Osteoblast (primary cell): ENCODE results near the gene LPIN1. TPM values are rescaled to one million over a fixed set of nuclear protein-coding genes. Genes with fewer than 3 reads are reported as not detected.

Experiments
- DNase-seq: peaks from one replicate; pipeline ENCODE4 v3.0.0; 2011; ENCODE audit warnings: low spot score, mixed read lengths; ENCODE audit not compliant: insufficient read length; ENCODE audit errors: missing footprints
- H2AFZ ChIP-seq: 2 replicates; pipeline ENCODE4 v1.6.0; 2011; ENCODE audit warnings: mild to moderate bottlenecking, low read length
- H3K27ac ChIP-seq: 2 replicates; pipeline ENCODE4 v1.5.1; 2011; ENCODE audit warnings: mild to moderate bottlenecking, low read depth, low read length, moderate library complexity
- H3K27me3 ChIP-seq: 2 replicates; pipeline ENCODE4 v1.6.0; 2012; ENCODE audit warnings: mild to moderate bottlenecking, control low read depth, inconsistent platforms, low read length, moderate library complexity; ENCODE audit not compliant: insufficient read depth
- H3K36me3 ChIP-seq: 2 replicates; pipeline ENCODE4 v1.5.1; 2011; ENCODE audit warnings: mild to moderate bottlenecking, low read length, control low read depth, moderate library complexity; ENCODE audit not compliant: insufficient read depth
- H3K4me1 ChIP-seq: 2 replicates; pipeline ENCODE4 v1.5.1; 2011; ENCODE audit warnings: mild to moderate bottlenecking, low read length, control low read depth, moderate library complexity; ENCODE audit not compliant: insufficient read depth
- H3K4me2 ChIP-seq: 2 replicates; pipeline ENCODE4 v1.6.0; 2011; ENCODE audit warnings: mild to moderate bottlenecking, low read length; ENCODE audit not compliant: insufficient read depth
- H3K4me3 ChIP-seq: fragments of 200-600 bp; sonication (generic); 3 replicates; pipeline ENCODE4 v1.5.1; 2012; ENCODE audit warnings: mild to moderate bottlenecking, low read length, inconsistent platforms; ENCODE audit not compliant: insufficient read depth
- H3K79me2 ChIP-seq: 2 replicates; pipeline ENCODE4 v1.6.0; 2012; ENCODE audit warnings: mild to moderate bottlenecking, low read length, control low read depth, inconsistent platforms; ENCODE audit not compliant: insufficient read depth
- H3K9me3 ChIP-seq: 2 replicates; pipeline ENCODE4 v1.5.1; 2011; ENCODE audit warnings: low read depth, low read length, control low read depth
- H4K20me1 ChIP-seq: 2 replicates; pipeline ENCODE4 v1.6.0; 2012; ENCODE audit warnings: mild to moderate bottlenecking, low read length, control low read depth; ENCODE audit not compliant: insufficient read depth
- total RNA-seq: library from RNA; depleted of rRNA; stranded (reverse); fragments of >200 nt; gene quantifications from 2 replicates; pipeline ENCODE4 v1.2.3, GENCODE V29; 2012
- TF ChIP-seq, protein P1 (sequence below): IDR thresholded peaks from 2 replicates; pipeline ENCODE4 v1.5.1; 2011; ENCODE audit warnings: mild to moderate bottlenecking, low read depth, low read length, moderate library complexity; ENCODE audit errors: extremely low read depth

Gene LPIN1
- total RNA-seq, 1 donor, result 117 TPM

DNA sequence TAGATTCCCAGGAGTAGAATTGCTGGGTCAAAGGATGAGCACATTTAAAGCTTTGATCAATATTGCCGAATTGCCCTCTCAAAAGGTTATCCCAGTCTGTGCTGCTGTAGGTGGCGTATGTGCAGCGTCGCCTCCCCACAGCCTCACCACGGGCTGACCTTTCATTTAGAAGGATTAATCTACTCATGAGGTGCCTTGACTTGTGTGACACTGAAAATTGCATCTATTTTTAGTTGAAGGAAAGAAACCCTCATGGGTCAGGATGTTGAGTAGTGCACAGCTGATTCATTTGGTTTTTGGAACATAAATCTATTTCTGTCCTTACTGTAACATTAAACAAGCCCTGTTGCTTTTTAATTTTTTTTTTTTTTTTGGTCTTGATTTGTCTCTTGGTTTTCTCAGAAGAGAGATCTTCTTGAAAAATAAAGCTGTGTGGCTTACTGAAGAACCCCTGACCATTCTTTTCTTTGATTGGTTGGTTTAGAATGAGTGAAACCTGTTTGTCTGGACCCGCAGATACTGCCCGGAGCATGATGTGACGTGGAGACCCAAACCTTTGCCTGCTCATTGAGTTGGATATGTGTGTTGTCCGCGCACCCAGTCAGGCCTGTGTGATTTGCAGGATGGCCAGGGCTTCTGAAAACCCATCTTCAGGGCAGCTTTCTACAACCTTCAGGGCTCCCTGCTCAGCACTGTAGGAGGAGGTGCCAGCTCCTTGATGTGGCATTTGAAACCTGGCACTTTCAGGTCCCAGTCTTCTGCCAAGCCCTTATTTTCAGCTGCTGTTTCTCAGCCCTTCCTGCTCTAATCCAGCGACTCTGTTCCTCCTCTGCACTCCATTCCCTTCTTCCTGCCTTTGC lies 61.0 kb downstream of the LPIN1 start:
- DNase-seq, result no peak
- H2AFZ ChIP-seq, result no peak overlapping the region
- H3K79me2 ChIP-seq, result no peaks in the 10 kb centered on the region
- no peak overlapping the region for H3K4me2 ChIP-seq
- no peak overlapping the region for H3K27ac ChIP-seq
- H4K20me1 ChIP-seq, result no peaks in the 10 kb centered on the region
- H3K9me3 ChIP-seq, result no peaks in the 10 kb centered on the region
- H3K4me3 ChIP-seq, result no peak overlapping the region
- H3K27me3 ChIP-seq, result no peaks in the 10 kb centered on the region
- H3K4me1 ChIP-seq, result peaks cover 4% of the 10 kb centered on the region
- H3K36me3 ChIP-seq, result peaks cover 41% of the 10 kb centered on the region
- TF ChIP-seq, protein P1, sequence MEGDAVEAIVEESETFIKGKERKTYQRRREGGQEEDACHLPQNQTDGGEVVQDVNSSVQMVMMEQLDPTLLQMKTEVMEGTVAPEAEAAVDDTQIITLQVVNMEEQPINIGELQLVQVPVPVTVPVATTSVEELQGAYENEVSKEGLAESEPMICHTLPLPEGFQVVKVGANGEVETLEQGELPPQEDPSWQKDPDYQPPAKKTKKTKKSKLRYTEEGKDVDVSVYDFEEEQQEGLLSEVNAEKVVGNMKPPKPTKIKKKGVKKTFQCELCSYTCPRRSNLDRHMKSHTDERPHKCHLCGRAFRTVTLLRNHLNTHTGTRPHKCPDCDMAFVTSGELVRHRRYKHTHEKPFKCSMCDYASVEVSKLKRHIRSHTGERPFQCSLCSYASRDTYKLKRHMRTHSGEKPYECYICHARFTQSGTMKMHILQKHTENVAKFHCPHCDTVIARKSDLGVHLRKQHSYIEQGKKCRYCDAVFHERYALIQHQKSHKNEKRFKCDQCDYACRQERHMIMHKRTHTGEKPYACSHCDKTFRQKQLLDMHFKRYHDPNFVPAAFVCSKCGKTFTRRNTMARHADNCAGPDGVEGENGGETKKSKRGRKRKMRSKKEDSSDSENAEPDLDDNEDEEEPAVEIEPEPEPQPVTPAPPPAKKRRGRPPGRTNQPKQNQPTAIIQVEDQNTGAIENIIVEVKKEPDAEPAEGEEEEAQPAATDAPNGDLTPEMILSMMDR, result no peak

DNA sequence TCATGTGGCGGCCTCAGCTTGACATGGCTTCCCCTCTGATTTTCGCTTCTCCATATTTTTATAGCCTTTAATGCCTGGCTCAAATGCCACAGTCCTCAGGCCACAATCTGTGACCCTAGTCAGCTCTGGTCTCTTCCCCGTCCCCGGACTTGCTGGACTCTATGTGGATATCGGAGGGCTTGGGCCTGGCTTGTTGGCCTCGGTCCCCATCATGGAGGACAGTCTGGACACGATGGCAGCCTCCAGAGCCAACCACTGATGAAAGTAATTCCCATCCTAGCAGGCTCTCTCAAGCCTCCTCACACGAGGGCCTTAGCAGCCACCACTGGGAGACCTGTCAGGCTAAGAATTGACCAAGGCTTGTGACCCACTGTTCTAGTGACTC lies 61.6 kb downstream of the LPIN1 start:
- peaks cover 4% of the 10 kb centered on the region for H3K4me1 ChIP-seq
- H3K36me3 ChIP-seq, result peaks cover 40% of the 10 kb centered on the region
- no peaks in the 10 kb centered on the region for H3K79me2 ChIP-seq
- no peaks in the 10 kb centered on the region for H4K20me1 ChIP-seq
- H3K4me3 ChIP-seq, result no peak overlapping the region
- no peak overlapping the region for H2AFZ ChIP-seq
- no peak overlapping the region for H3K27ac ChIP-seq
- H3K9me3 ChIP-seq, result no peaks in the 10 kb centered on the region
- no peak overlapping the region for H3K4me2 ChIP-seq
- H3K27me3 ChIP-seq, result no peaks in the 10 kb centered on the region
- no peak for DNase-seq
- TF ChIP-seq, protein P1, result no peak

DNA sequence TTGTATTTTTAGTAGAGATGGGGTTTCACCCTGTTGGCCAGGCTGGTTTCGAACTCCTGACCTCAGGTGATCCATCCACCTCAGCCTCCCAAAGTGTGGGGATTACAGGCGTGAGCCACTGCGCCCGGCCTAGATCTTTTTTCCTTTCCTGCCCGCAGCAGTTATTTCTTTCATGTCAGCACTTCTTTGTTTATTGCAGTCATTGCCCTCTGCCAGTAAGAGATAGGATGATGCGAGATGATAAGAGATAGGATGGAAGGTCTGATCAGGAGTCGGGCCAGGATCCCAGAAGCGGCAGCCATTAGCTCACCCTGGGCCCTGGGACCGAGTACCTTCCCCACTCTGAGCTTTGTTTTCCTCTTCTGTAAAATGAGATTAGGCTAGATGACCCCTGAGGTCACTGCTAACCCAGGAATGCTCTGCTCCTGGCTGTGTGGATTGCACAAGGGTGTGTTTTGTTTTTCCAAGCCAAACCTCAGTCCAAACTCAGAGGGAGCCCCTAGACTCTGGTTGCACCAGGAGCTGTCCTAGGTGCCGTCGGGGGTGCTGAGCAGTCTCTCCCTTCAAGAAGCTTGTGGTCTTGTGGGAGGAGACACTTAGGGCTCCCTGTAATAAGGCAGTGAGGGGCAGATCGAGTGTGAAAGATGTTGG lies 63.3 kb downstream of the LPIN1 start:
- Histone ChIP-seq H3K36me3 (peaks cover 24% of the 10 kb centered on the region), H3K27ac (no peak overlapping the region), H2AFZ (no peak overlapping the region), H3K4me2 (no peak overlapping the region), H3K4me3 (no peak overlapping the region), H3K27me3 (no peaks in the 10 kb centered on the region), H4K20me1 (no peaks in the 10 kb centered on the region), H3K79me2 (no peaks in the 10 kb centered on the region), H3K9me3 (no peaks in the 10 kb centered on the region), H3K4me1 (peaks cover 4% of the 10 kb centered on the region)
- no peak for DNase-seq
- TF ChIP-seq, protein P1, result no peak

DNA sequence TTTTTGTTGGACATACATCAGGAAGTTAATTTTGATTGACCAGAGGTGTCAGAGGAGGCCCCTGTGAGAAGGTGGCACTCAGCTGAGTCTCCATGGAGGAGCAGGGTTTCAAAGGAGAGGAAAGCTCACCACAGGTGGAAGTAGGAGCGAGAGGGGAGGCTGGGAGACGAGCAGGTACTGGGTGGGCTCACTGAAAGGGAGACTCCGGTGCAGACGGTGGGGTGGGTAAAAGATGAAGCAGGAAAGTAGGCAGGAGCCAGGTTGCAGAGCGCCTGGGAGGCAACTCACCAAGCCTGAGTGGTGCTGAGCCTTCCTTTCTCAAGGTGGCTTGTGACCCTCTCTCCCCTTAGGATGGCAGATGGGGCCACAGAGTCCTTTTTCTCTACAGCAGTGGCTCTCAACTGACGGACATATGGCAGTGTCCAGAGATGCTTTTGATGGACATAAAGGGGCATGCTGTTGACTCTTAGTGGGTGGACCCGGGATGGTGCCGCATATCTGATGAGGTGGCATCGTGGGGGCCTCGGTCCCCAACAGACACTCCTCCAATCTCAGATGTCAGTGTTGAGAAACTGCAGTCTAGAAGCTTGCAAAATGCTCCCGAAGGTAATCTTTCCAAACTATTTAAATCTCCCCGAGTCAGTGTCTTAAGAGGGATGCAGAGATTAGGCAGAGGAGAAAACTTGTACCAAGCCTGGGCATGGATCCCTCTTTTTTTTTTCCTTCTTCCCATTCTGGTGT lies 64.0 kb downstream of the LPIN1 start:
- Histone ChIP-seq H3K27me3 (no peaks in the 10 kb centered on the region), H4K20me1 (no peaks in the 10 kb centered on the region), H3K9me3 (no peaks in the 10 kb centered on the region), H3K4me1 (peaks cover 4% of the 10 kb centered on the region), H3K4me2 (no peak overlapping the region), H2AFZ (no peak overlapping the region), H3K4me3 (no peak overlapping the region), H3K36me3 (peaks cover 20% of the 10 kb centered on the region), H3K79me2 (no peaks in the 10 kb centered on the region), H3K27ac (no peak overlapping the region)
- no peak for DNase-seq
- TF ChIP-seq, protein P1, result no peak
